Measurements from ENCODE around the gene OCA2. TPM values are rescaled to one million over a fixed set of nuclear protein-coding genes. Genes with fewer than 3 reads are reported as not detected.

Gene OCA2
- total RNA-seq, 1 donor from 2014 or later, result 1.7 TPM

- Mint-ChIP-seq H3K4me1 (ENCODE audit: low read depth, unreplicated experiment) (peaks cover 6% of the 10 kb centered on the region), H3K27ac (ENCODE audit: unreplicated experiment) (no peak overlapping the region), H3K36me3 (ENCODE audit: unreplicated experiment) (no peaks in the 10 kb centered on the region), H3K27me3 (ENCODE audit: unreplicated experiment) (no peaks in the 10 kb centered on the region), H3K9me3 (ENCODE audit: unreplicated experiment) (peaks cover 2% of the 10 kb centered on the region), H3K4me3 (ENCODE audit: unreplicated experiment) (no peak overlapping the region)
- TF ChIP-seq CTCF (IDR thresholded peaks at IDR 0.05; ENCODE audit: partially characterized antibody, unreplicated experiment), result no peak
- no peak for DNase-seq
Observed at GRCh38 chr15:27939246-27939645, 159.9 kb downstream of the OCA2 start.

- Mint-ChIP-seq H3K4me1 (ENCODE audit: low read depth, unreplicated experiment) (peaks cover 6% of the 10 kb centered on the region), H3K27ac (ENCODE audit: unreplicated experiment) (no peak overlapping the region), H3K4me3 (ENCODE audit: unreplicated experiment) (no peak overlapping the region), H3K36me3 (ENCODE audit: unreplicated experiment) (peaks cover 8% of the 10 kb centered on the region), H3K27me3 (ENCODE audit: unreplicated experiment) (no peaks in the 10 kb centered on the region), H3K9me3 (ENCODE audit: unreplicated experiment) (peaks cover 2% of the 10 kb centered on the region)
- DNase-seq, result no peak
- TF ChIP-seq CTCF (IDR thresholded peaks at IDR 0.05; ENCODE audit: partially characterized antibody, unreplicated experiment), result no peak
Observed at GRCh38 chr15:27937851-27938250, 161.3 kb downstream of the OCA2 start.

- H3K27ac Mint-ChIP-seq (ENCODE audit: unreplicated experiment), result no peak overlapping the region
- DNase-seq, result no peak
- peaks cover 2% of the 10 kb centered on the region for H3K9me3 Mint-ChIP-seq (ENCODE audit: unreplicated experiment)
- peaks cover 6% of the 10 kb centered on the region for H3K4me1 Mint-ChIP-seq (ENCODE audit: low read depth, unreplicated experiment)
- no peak for TF ChIP-seq CTCF (IDR thresholded peaks at IDR 0.05; ENCODE audit: partially characterized antibody, unreplicated experiment)
- peaks cover 19% of the 10 kb centered on the region for H3K36me3 Mint-ChIP-seq (ENCODE audit: unreplicated experiment)
- H3K4me3 Mint-ChIP-seq (ENCODE audit: unreplicated experiment), result no peak overlapping the region
- H3K27me3 Mint-ChIP-seq (ENCODE audit: unreplicated experiment), result no peaks in the 10 kb centered on the region
Observed at GRCh38 chr15:27936164-27936563, 163.0 kb downstream of the OCA2 start.

GRCh38 chr15:27935328-27935727, 163.8 kb downstream of the OCA2 start:
- H3K4me3 Mint-ChIP-seq (ENCODE audit: unreplicated experiment), result no peak overlapping the region
- peaks cover 2% of the 10 kb centered on the region for H3K9me3 Mint-ChIP-seq (ENCODE audit: unreplicated experiment)
- peaks cover 6% of the 10 kb centered on the region for H3K4me1 Mint-ChIP-seq (ENCODE audit: low read depth, unreplicated experiment)
- TF ChIP-seq CTCF (IDR thresholded peaks at IDR 0.05; ENCODE audit: partially characterized antibody, unreplicated experiment), result no peak
- no peak for DNase-seq
- H3K27me3 Mint-ChIP-seq (ENCODE audit: unreplicated experiment), result no peaks in the 10 kb centered on the region
- H3K27ac Mint-ChIP-seq (ENCODE audit: unreplicated experiment), result no peak overlapping the region
- H3K36me3 Mint-ChIP-seq (ENCODE audit: unreplicated experiment), result peaks cover 19% of the 10 kb centered on the region

- Mint-ChIP-seq H3K27ac (ENCODE audit: unreplicated experiment) (no peak overlapping the region), H3K9me3 (ENCODE audit: unreplicated experiment) (peaks cover 2% of the 10 kb centered on the region), H3K4me1 (ENCODE audit: low read depth, unreplicated experiment) (peaks cover 6% of the 10 kb centered on the region), H3K36me3 (ENCODE audit: unreplicated experiment) (peaks cover 23% of the 10 kb centered on the region), H3K4me3 (ENCODE audit: unreplicated experiment) (no peak overlapping the region), H3K27me3 (ENCODE audit: unreplicated experiment) (no peaks in the 10 kb centered on the region)
- DNase-seq, result no peak
- TF ChIP-seq CTCF (IDR thresholded peaks at IDR 0.05; ENCODE audit: partially characterized antibody, unreplicated experiment), result no peak
Observed at GRCh38 chr15:27934782-27935181, 164.3 kb downstream of the OCA2 start.

Measured in glutamatergic neuron (in vitro differentiated cells).